Stimulated activated CD4-positive, alpha-beta T cell treated with anti-CD3 and anti-CD28 coated beads, Interleukin-1b, Interleukin-23, amount 100 ng/mL, for 4 hours (primary cell): ENCODE results near the gene SERINC5.

Experiments used
- DNase-seq, 2 donors: peaks; one replicate each; pipeline ENCODE4 v3.0.0-alpha.2; 2020; ENCODE audit warnings: low read depth in 2 of 2

Gene SERINC5

GRCh38 chr5:80067531-80068245 lies 188.2 kb downstream of the SERINC5 start:
- DNase-seq = no peak

DNA sequence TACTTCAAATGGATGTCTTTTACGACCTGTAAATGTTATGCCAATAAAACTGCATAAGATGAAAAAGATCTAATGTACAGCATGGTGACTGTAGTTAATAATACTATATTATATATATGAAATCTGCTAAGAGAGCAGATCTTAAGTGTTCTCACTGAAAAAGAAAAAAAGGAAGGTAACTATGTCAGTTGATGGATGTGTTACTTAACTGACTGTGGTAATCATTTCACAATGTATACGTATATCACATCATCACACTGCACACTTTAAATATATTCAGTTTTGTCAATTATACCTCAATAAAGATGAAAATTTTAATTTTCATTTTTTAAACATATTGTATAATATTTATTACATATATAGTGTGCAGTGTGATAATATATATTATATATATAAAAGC lies 188.8 kb downstream of the SERINC5 start:
- DNase-seq = no peak

DNA sequence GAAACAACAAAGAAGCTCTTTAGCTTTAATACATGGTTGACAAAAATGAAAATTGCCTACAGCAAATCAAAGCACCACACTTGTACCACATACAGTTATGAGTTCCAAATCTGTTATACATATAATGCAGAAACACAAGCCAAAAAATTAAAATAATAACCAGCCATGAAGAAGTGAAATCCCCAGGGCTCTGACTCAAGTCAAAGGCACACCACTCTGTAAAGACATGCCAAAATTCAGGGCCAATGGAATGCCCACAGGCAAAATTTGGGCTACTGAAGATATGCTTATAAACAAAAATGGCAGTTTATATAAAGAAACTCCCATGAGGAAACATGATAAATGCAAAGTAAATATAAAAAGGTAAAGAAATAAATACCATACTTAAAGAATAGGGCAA lies 191.7 kb downstream of the SERINC5 start:
- DNase-seq = no peak
